ENCODE measurements around the gene ZNF415. TPM values are rescaled to one million over a fixed set of nuclear protein-coding genes. Genes with fewer than 3 reads are reported as not detected.

The ZNF415 gene
- total RNA-seq, 4 donors from 2014 or later, result 1.2 to 9.9 (median 2.6) TPM

- peaks cover 0 to 29% (median 14%) of the 10 kb centered on the region in 4 donors for H3K9me3 ChIP-seq
- TF ChIP-seq POLR2A (IDR thresholded peaks at IDR 0.05) (no peak), CTCF (IDR thresholded peaks at IDR 0.05) (no peak)
- H3K27ac ChIP-seq, result no peak overlapping the region
- H3K36me3 ChIP-seq, result no peaks in the 10 kb centered on the region
- DNase-seq, result no peak
- H3K4me1 ChIP-seq, result peaks cover 0 to 12% (median 0%) of the 10 kb centered on the region in 4 donors
- H3K4me3 ChIP-seq, result no peak overlapping the region
- H3K27me3 ChIP-seq, result no peaks in the 10 kb centered on the region
Observed at GRCh38 chr19:53160350-53160749, 27.6 kb upstream of the ZNF415 start.

- Histone ChIP-seq H3K4me1 (peaks cover 0 to 12% (median 0%) of the 10 kb centered on the region in 4 donors), H3K27me3 (no peaks in the 10 kb centered on the region), H3K4me3 (peak overlapping the region; percentile 47 to 82 (median 62)), H3K9me3 (peaks cover 0 to 21% (median 5%) of the 10 kb centered on the region in 4 donors), H3K27ac (peak overlapping the region; percentile 11 to 70 (median 56)), H3K36me3 (peaks cover 0 to under 1% (median 0%) of the 10 kb centered on the region in 3 donors)
- DNase-seq, result peak; percentile 20 to 59 (median 53)
- no peak for TF ChIP-seq POLR2A (IDR thresholded peaks at IDR 0.05)
- TF ChIP-seq CTCF (IDR thresholded peaks at IDR 0.05), result no peak
Observed at GRCh38 chr19:53158119-53158656, 25.5 kb upstream of the ZNF415 start.

GRCh38 chr19:53157626-53158025 lies 24.9 kb upstream of the ZNF415 start:
- Histone ChIP-seq H3K27ac (peak overlapping the region in 1 of 4 donors; percentile 16), H3K4me1 (peaks cover 0 to 12% (median 0%) of the 10 kb centered on the region in 4 donors), H3K4me3 (peak overlapping the region; percentile 47 to 82 (median 62)), H3K36me3 (peaks cover 0 to 6% (median 0%) of the 10 kb centered on the region in 3 donors), H3K27me3 (no peaks in the 10 kb centered on the region), H3K9me3 (peaks cover 0 to 23% (median 3%) of the 10 kb centered on the region in 4 donors)
- DNase-seq, result no peak
- TF ChIP-seq CTCF (IDR thresholded peaks at IDR 0.05) (no peak), POLR2A (IDR thresholded peaks at IDR 0.05) (no peak)

GRCh38 chr19:53156850-53157249 lies 24.1 kb upstream of the ZNF415 start:
- H3K27ac ChIP-seq, result peak overlapping the region in 1 of 4 donors; percentile 16
- H3K27me3 ChIP-seq, result no peaks in the 10 kb centered on the region
- peaks cover 0 to 12% (median 0%) of the 10 kb centered on the region in 3 donors for H3K36me3 ChIP-seq
- no peak overlapping the region for H3K4me3 ChIP-seq
- TF ChIP-seq CTCF (IDR thresholded peaks at IDR 0.05) (no peak), POLR2A (IDR thresholded peaks at IDR 0.05) (no peak)
- H3K9me3 ChIP-seq, result peaks cover 0 to 18% (median 1%) of the 10 kb centered on the region in 4 donors
- DNase-seq, result no peak
- peaks cover 0 to 12% (median 0%) of the 10 kb centered on the region in 4 donors for H3K4me1 ChIP-seq

GRCh38 chr19:53147645-53148044 lies 14.9 kb upstream of the ZNF415 start:
- peaks cover 0 to 82% (median 0%) of the 10 kb centered on the region in 3 donors for H3K36me3 ChIP-seq
- H3K27ac ChIP-seq, result no peak overlapping the region
- no peak for DNase-seq
- no peak overlapping the region for H3K4me3 ChIP-seq
- H3K9me3 ChIP-seq, result peaks cover 0 to 70% (median 25%) of the 10 kb centered on the region in 4 donors
- no peaks in the 10 kb centered on the region for H3K27me3 ChIP-seq
- TF ChIP-seq POLR2A (IDR thresholded peaks at IDR 0.05), result no peak
- TF ChIP-seq CTCF (IDR thresholded peaks at IDR 0.05), result no peak
- no peaks in the 10 kb centered on the region for H3K4me1 ChIP-seq

Data from Peyer's patch (tissue), 4 donors.